ENCODE measurements around the gene ERGIC1.
A peak's percentile ranks its signal among the peaks of the same experiment; 100 is the strongest.

The ERGIC1 gene

DNA sequence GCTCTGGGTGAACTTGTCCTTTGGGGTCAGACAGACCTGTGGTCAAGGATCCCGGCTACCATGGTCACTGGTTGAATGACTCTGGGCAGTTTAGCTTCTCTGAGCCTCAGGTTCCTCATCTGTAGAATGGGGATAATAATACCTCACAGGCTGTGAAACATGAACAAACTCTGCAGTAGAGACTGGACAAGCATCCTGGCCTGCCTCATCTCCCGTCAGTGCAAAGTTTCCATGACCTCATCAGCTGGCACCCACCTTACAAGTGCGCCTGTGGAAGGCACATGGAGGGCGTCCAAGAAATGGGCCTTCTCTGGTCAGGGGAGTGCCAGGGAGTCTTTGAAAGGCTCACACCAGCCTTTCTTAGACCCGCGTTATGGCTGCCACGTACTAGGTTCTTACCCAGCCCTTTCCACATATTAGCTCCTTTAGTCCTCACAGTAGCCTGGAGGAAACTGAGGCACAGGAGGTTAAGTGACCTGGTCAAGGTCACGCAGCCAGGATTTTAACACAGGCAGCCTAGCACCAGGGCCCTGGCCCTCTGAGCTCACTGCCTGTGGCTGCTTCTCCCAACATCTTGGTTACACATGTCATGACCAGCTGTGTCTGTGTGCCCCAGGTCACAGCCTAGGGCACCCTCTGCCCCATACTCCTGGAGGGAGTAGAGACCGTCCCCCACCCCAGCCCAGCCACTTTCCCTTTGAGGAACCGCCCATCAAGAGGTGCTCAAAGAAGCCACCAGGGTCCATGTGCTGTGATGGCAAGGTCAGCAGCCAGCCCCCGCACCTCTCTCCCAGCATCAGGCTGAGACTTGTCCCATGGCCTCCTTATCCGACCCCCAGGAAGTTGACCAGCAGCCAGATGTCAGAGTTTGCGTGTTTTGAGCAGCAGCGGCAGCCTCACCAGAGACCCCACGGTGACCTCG lies 85.7 kb downstream of the ERGIC1 start:
- DNase-seq (ENCODE audit: low spot score), result no peak

GRCh38 chr5:172920447-172920849 lies 86.4 kb downstream of the ERGIC1 start:
- no peak for DNase-seq (ENCODE audit: low spot score)

- no peak for DNase-seq (ENCODE audit: low spot score)
Measured at GRCh38 chr5:172920995-172921394, 86.9 kb downstream of the ERGIC1 start.

- no peak for DNase-seq (ENCODE audit: low spot score)
Measured at GRCh38 chr5:172921906-172922305, 87.9 kb downstream of the ERGIC1 start.

- no peak for DNase-seq (ENCODE audit: low spot score)
Measured at GRCh38 chr5:172923539-172923938, 89.5 kb downstream of the ERGIC1 start.

DNA sequence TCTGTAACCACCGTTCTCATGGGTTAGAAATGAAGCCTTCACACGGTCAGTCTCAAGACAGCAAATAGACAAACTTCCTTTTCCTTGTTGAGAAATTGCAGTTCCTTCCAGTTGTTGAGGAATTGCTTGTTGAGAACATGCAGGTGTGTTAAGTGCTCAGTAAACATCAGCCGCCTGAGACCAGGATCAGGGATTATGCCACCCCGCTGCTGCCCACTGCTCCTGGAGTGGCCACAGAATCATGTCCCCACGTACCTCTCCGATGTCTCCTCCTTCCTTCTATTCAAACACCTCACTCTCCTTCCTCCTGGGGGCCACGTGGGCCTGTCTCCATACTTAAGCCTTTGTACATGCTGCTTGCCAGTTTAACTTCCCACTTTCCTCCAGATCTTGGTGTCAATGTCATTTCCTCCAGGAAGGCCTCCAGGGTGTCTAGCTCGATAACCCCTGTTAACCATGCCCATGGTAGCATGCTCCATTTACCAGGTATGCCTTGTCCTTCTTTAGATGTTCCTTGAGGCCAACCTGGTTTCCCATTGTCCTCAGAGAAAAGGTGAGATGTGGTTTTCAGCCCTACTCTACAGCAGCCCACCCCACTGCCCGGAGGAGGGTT lies 91.4 kb downstream of the ERGIC1 start:
- no peak for DNase-seq (ENCODE audit: low spot score)

GRCh38 chr5:172926008-172926523 lies 92.0 kb downstream of the ERGIC1 start:
- no peak for DNase-seq (ENCODE audit: low spot score)

- no peak for DNase-seq (ENCODE audit: low spot score)
Measured at GRCh38 chr5:172926796-172927195, 92.7 kb downstream of the ERGIC1 start.

DNA sequence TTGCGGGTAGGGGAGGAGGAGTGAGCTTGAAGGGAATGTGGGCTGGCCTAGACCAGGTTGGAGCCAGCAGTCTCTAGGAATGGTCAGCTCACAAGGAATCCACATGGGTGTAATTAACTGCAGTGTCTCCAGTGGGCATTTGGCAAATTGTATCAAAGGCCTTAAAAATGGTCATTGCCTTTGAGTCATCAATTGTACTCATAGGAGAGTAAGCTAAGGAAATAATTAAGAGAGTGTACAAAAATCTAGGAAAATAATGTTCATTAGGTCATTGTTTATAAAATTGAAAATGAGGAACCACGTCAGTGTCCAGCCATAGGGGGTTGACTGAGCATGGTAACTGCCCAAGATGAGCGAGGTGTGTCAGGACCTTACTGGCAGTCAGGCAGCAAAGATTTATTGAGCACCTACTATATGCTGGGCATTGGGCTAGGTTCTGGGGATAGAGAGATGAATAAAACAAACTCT lies 95.4 kb downstream of the ERGIC1 start:
- DNase-seq (ENCODE audit: low spot score), result no peak

- no peak for DNase-seq (ENCODE audit: low spot score)
Measured at GRCh38 chr5:172931001-172931536, 97.0 kb downstream of the ERGIC1 start.

GRCh38 chr5:172932313-172933017 lies 98.4 kb downstream of the ERGIC1 start:
- DNase-seq (ENCODE audit: low spot score), result peak; percentile 37

- DNase-seq (ENCODE audit: low spot score), result no peak
Measured at GRCh38 chr5:172933238-172933637, 99.2 kb downstream of the ERGIC1 start.

DNA sequence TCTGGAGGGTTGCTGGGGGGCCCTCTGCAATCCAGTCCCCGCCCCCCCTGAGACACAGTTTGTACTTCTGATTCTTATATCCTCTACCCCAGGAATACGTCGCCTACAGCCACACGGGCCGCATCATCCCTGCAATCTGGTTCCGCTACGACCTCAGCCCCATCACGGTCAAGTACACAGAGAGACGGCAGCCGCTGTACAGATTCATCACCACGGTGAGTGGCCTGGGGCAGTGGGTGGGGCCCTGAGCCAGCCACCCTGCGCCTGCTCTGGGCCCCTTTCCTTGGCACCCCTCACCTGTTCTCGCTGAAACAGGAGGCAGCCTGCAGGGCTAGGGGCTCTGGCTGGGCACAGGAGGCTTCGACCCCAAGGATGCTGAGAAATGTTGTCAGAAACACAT lies 101.0 kb downstream of the ERGIC1 start:
- no peak for DNase-seq (ENCODE audit: low spot score)

DNA sequence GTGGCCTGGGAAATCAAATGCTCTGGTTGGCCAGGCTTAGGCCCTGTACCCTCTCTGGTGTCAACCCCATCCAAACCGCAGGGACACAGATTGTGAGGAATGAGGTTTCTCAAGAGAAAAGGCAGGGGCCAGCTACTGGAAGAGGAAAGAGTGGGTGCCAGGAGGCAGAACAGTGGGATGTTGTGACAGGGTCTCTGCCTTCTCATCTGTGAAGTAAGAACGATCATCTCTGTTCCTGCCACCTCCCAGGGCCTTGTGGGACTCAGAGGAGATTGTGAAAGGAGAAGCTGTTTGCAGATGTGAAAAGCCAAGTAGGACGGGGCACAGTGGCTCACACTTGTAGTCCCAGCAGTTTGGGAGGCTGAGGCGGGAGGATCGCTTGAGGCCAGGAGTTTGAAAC lies 102.3 kb downstream of the ERGIC1 start:
- DNase-seq (ENCODE audit: low spot score), result no peak

- DNase-seq (ENCODE audit: low spot score), result peak; percentile 31
Measured at GRCh38 chr5:172939071-172939470, 105.0 kb downstream of the ERGIC1 start.

- peak; percentile 62 for DNase-seq (ENCODE audit: low spot score)
Measured at GRCh38 chr5:172939611-172940267, 105.7 kb downstream of the ERGIC1 start.

GRCh38 chr5:172940268-172941066 lies 106.4 kb downstream of the ERGIC1 start:
- no peak for DNase-seq (ENCODE audit: low spot score)

- no peak for DNase-seq (ENCODE audit: low spot score)
Measured at GRCh38 chr5:172941067-172941516, 107.0 kb downstream of the ERGIC1 start.

DNA sequence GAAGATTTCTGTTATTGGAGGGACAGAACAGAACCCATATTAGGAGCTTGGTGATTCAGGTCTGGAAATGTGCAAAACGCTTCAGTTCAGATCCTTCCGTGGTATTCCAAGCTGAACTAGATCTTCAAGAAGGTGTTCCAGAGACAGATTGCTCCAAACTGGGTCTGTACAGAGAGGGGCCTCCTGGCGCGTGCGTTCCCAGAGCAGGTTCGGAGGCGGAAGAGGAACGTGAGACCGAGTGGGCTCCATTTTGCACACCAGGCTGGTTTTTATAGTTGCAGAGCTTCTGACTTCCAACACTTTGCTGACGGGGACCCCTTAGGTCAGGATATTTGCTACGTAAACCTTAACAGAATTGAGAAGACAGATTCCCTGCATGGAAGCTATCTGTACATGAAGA lies 108.5 kb downstream of the ERGIC1 start:
- no peak for DNase-seq (ENCODE audit: low spot score)

GRCh38 chr5:172943283-172943841 lies 109.3 kb downstream of the ERGIC1 start:
- no peak for DNase-seq (ENCODE audit: low spot score)

Measured in SK-N-DZ (cell line).